ENCODE data around the gene ECPAS.
"Not testable (repeated sequence)": the region's sequence is repeated elsewhere in the genome, so short reads cannot be mapped to it uniquely, and the experiment has no call there.

ECPAS gene, protein sequence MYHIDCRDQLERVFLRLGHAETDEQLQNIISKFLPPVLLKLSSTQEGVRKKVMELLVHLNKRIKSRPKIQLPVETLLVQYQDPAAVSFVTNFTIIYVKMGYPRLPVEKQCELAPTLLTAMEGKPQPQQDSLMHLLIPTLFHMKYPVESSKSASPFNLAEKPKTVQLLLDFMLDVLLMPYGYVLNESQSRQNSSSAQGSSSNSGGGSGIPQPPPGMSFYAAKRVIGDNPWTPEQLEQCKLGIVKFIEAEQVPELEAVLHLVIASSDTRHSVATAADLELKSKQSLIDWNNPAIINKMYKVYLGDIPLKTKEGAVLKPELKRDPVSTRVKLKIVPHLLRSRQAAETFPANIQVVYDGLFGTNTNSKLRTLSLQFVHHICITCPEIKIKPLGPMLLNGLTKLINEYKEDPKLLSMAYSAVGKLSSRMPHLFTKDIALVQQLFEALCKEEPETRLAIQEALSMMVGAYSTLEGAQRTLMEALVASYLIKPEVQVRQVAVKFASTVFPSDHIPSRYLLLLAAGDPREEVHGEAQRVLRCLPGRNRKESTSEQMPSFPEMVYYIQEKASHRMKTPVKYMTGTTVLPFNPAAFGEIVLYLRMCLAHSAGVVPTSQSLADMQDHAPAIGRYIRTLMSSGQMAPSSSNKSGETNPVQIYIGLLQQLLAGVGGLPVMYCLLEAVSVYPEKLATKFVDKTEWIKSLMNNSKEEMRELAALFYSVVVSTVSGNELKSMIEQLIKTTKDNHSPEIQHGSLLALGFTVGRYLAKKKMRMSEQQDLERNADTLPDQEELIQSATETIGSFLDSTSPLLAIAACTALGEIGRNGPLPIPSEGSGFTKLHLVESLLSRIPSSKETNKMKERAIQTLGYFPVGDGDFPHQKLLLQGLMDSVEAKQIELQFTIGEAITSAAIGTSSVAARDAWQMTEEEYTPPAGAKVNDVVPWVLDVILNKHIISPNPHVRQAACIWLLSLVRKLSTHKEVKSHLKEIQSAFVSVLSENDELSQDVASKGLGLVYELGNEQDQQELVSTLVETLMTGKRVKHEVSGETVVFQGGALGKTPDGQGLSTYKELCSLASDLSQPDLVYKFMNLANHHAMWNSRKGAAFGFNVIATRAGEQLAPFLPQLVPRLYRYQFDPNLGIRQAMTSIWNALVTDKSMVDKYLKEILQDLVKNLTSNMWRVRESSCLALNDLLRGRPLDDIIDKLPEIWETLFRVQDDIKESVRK (N-terminal part only)

DNA sequence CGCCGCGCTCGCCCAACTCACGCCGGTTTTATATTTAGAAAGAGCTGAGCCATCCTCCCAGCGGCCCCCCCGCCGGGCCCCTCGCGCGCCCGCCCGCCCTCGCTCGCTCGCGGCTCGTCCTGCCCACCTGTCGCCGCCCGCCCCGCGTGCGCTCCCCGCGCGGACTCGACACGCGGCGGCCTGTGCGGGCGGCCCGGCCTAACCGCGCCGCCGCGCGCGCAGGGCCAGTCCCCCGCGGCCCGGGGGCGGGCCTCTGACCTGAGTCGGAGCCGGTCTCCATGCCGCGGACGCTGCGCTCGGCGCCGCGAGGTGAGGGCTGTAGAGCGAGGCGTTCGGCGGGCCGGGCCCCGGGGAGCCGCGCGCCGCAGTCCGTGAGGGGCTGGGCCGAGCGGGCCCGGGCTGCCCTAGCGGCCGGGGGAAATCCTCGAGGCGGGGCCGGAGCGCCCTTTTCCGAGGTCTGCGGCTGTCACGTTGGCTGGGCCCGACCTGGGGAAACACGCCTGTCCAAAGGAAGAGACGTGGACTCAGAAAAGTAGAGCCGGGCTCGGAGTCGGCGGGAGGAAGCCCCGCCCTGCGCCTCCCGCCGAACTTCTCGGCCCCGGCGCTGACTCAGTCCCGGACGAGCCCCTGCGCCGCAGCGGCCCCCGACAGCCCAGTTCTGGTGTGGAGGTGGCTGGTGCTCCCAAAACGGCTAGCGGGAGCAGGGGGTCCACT lies at the start of gene ECPAS:
Gene ECPAS, minus strand, starts transcription at position 526 of the 714 bp plus-strand sequence. CDS start 11,465 bp downstream, outside the sequence.
- FAIRE-seq, result no peak

DNA sequence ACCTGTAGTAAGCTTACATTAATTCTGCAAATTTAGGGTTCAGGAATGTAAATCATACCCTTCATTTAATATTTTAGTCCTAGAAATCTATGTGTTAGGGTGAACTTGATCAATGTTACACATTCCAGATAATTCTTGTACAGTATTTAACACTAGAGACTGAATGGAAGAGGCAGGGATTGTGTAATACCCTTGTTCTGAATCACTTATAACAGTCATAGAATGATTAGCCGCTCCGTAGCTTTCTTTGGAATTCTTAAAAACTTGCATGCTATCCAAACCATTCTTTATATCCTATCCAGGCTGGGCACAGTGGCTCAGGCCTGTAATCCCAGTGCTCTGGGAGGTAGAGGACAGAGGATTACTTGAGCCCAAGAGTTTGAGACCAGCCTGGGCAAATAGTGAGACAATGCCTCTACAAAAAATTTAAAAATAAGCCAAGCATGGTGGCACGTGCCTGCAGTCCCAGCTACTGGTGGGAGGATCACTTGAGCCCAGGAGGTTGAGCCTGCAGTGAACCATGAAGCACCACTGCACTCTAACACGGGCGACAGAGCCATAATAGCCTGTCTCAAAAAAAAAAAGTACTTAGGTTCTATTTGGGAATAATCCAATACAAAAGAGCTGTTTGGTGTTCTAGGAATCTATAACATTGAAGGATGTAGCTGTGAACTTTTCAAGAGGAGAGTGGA lies 49.1 kb upstream of the ECPAS start:
- no peak for FAIRE-seq

DNA sequence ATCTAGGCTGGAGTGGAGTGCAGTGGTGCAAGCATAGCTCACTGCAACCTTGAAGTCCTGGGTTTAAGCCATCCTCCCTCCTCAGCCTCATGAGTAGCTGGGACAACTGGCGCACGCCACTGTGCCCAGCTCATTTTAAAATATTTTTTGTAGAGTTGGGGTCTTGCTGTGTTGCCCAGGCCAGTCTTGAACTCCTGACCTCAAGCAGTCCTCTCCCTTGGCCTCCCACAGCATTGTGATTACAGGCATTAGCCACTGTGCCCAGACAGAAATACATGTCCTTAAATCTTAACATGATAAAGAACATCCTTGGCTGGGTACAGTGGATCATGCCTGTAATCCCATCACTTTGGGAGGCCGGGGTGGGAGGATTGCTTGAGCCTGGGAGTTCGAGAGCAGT lies 47.5 kb upstream of the ECPAS start:
- no peak for FAIRE-seq

DNA sequence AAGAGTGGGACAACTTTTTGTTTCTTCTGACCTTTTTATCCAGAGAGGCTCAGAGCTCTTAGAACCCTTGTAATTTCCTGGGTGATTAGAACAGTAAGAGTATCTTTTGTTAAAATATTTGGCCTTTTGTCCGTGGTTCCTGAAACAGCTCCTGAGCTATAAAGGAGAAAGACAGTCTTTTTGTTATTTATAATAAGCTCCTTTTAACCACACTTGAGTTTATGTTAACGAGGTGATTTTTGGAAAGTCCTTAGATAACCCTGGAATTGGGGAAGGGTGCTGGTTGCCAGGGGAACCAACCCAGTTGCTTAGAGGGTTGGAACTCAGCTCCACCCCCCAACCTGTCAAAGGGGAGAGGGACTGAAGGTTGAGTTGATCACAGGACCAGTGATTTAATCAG lies 45.6 kb upstream of the ECPAS start:
- FAIRE-seq, result no peak

DNA sequence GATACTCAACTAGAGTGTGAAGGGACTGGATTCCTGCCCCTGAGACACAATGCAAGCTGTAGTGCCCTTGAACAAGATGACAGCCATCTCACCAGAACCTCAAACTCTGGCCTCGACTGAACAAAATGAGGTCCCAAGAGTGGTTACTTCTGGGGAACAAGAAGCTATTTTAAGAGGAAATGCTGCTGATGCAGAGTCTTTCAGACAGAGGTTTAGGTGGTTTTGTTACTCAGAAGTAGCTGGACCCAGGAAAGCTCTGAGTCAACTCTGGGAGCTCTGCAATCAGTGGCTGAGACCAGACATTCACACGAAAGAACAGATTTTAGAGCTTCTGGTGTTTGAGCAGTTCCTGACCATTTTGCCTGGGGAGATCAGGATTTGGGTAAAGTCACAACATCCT lies 43.2 kb upstream of the ECPAS start:
- FAIRE-seq, result no peak

DNA sequence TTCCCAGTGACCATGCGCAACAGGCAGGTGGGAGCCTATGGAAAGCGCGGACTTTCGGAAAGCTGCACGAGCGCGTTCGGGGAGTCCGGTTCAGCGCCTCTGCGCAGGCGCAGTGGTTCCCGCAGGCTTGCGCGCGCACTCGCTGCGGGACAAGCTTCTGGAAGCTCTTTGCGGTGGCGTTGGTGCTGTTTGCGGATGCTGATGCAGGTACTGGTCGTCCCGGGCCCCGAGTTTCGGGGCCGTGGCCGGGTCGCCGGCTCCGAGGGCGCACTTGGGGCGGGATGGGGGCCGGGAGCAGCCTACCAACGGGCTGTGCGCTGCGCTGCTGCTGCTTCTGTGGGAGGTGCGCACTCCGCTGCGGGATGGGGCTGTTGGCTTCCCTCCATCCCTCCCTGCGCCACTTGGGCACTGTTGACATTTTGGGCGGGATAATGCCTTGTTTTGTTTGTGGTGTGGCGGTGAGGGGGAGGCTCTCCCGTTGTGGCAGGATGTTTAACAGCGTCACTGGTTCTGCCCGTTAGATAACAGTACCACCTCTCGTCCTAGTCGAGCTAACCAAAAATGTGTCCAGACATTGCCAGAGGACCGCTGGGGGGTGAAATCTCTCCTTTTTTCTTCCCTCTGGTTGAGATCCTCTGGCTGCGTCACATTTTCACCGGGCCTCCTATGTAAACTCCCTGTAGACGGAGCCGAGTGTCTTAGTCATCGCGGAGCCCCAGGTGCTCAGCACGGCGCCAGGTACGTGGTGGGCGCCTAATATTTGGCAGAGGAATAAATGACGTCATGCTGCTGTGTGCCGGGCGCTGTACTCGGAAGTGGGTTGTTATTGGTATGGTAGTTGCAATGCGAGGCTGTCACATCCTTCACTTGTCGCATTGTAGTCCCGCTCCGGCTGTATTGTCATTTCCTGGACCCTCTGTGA lies 41.1 kb upstream of the ECPAS start, which contains the start of gene ZNF483:
Gene ZNF483, plus strand, starts transcription at position 124 of the 922 bp plus-strand sequence. CDS start 2,217 bp downstream, outside the sequence.
- FAIRE-seq, result no peak

DNA sequence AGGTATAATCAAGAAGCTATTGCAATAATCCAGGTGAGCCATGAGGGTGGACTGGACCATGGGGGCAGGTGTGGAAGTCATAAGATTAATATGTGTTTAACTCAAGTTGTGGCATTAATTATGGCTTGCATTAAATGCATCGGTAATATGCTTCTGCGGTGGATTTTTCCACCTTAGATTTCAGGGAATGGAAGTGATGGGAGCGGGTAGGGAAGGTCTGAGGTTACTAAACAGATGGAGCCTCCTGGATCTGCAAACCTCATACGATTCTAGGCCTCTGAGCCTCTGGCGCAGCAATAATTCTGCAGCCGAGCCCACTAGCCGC lies 40.5 kb upstream of the ECPAS start:
- no peak for FAIRE-seq

DNA sequence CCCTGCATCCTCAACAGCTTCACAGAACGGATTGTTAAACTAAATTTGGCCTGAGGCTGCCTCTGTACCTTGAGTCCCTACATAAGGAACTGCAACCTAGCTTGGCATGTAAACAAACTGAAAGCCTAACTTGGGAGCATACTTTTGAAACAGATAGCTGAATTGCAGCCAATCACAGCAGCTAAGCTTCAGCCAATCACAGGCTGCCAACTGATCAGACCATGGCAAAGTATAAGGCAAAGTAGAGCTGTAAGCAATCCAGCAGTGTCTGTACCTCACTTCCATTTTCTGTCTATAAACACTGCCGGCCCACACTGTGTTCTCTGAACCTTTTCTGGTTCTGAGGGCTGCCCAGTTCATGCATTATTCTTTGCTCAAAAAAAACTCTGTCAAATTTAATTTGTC lies 31.9 kb upstream of the ECPAS start:
- no peak for FAIRE-seq

DNA sequence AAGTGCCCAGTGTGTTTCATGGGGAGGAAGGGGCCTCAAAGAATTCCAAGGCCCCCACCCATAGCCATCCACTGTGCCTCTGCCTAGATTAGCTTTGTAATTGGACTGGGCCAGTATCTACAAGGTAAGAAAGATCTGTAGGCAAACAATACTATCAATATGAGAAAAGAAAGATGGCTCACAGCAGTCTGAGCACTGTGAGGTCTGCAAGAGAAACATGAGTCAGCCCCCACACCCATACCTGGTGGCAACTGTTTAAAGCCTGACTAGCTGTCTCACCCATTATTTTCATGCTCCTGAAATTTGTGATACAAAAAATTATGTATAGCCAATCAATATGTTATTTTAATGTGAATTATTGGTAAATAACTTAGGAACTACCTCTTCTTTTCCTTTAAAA lies 30.8 kb upstream of the ECPAS start:
- no peak for FAIRE-seq

DNA sequence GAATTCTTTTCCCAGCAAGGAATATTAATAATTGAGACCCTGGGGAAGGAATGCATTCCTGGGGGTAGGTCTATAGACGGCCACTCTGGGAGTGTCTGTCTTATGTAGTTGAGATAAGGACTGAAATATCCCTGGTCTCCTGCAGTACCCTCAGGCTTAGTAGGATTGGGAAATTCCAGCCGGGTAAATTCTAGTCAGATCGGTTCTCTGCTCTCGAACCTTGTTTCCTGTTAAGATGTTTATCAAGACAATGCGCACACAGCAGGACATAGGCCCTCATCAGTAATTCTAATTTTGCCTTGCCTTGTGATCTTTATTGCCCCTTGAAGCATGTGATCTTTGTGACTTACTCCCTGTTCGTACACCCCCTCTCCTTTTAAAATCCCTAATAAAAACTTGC lies 27.4 kb upstream of the ECPAS start:
- FAIRE-seq, result not testable (repeated sequence)

DNA sequence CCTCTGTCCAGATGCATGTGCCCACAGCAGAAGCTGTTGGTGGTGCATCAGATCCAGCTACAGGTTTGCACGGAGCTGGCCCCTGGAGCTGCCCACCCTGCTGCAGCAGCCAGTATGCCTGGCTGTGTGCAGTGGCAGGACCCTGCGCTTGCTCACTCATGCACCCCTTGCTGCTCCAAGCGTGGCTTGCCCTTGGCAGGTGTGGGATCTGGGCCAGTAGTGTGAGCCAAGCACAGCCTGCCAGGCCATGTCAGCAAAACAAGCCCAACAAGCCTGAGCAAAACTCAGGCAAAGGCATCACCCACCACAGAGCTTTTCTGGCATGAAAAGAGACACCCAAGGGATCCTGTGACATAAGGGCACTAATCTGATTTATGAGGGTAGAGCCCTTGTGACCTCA lies 18.3 kb upstream of the ECPAS start:
- no peak for FAIRE-seq

DNA sequence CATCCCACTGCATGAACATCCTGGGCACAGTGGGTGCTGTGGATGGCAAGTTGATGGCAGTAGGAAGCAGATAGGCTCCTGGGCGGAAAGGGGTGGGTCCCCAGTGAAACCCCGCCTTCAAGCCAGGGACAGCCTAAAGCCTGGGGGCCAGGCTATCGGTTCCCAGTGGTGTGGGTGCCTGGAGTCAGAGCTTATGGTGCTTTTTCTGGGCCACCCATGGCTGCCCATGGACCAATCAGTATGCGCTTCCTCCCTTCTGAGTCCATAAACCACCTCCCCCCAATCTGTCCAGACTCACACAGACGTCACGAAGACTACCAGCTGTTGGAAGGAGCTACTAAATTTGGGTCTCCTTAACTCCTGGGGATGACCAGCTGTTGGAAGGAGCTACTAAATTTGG lies 17.5 kb upstream of the ECPAS start:
- FAIRE-seq, result no peak

DNA sequence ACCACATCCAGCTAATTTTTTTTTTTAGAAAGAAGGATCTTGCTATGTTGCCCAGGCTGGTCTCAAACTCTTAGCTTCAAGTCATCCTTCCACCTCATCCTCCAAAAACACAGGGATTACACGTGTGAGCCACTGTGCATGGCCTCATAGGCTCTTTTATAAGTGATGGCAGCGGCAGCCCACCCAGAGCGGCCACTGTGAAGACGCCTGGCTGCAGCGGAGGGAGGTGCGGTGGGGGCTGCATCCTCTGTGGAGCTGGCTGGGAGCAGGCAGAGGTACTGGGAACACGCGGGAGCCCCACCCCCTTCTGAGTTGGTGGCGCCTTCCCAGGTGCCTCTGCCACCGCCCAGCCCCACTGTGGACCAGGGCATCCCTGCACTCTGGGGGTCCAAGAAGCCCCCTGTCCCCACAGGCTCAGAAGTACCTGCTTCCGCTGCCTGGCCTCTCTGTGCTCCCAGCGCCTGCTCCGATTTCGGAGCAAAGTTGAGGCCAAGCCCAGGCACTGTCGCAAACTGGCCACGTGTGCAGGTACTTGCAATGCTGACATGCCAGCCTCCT lies 16.9 kb upstream of the ECPAS start:
- no peak for FAIRE-seq

DNA sequence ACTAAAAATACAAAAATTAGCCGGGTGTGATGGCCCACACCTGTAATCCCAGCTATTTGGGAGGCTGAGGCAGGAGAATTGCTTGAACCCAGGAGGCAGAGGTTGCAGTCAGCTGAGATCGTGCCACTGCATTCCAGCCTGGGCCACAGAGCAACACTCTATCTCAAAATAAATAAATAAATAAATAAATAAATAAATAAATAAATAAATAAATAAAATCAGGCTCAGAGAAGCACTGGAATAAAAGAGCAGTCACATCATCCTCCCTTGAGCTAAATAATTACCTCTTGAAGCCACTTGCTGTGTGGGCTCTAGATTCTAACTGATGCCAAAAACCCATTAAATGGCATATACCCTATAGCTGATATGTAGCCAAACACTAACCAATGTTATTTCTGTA lies 13.0 kb upstream of the ECPAS start:
- not testable (repeated sequence) for FAIRE-seq

DNA sequence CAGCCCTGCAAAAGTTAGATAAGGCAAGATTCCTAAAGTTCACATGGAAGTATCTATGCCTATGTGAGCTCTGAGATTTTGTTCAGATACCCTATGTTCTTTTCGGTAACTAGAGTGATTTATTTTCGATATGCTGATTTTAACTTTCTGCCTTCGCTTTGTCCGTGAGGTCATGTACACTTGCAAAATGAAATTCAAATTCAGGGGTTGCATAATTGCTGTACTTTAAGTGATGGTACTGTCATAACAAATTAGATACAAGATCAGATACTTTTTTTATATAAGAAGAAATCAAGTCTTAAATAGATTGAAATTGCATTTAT lies 350 bp upstream of the ECPAS start:
- no peak for FAIRE-seq

DNA sequence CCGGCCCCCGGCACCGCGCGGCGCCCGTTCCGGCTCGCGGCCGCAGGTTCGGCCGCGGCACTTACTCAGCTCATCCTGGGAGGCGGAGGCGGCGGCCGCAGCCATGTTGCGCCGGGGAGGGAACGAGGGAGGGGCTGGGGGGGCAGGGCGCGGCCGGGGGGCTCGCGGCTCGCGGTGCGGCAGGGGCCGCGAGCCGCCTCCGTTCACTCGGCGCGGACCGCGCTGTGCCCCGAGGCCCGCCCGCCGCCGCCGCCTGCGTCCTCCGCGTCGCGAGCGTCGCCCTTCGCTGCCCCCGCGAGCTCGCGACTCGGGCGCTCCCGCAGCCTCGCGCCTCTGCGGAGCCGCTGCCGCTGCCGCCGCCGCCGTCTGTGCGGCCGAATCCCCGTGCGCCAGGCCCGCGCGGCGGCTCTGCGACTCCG lies 735 bp downstream of the ECPAS start:
- FAIRE-seq, result no peak

DNA sequence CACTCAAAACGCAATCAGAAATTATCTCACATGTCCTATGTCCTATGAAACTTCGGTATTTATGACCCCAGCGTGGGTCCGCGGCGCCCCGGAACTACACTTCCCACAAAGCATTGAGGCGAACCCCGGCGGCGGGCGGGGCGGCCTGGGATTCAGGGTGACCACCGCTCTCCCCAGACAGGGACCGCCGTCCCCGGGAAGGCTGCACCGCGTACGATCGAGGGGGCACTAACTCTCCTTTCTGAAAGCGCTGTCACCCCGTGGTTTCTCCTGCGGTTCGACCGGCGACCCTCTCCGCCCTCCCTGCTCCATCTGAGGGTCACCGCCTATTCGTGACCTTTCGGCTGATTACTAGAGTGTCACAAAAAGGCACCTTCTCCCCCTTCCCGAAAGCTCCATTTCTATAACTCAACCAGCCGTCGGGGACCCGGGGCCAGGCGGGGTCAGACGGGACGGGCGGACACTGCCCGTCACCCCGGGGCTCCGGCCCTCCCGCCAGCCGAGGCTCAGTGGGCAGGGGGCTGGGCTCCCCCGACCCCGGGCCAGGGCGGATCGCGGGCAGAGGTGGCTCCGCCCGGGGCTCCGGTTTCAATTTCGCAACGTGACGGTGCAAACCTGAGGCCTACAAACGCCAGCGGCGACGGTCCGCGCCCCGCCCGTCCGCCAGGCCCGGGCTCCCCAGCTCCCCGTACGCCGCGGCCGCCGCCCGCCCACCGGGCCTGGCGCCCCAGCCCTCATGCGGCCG lies 1.3 kb downstream of the ECPAS start:
- no peak for FAIRE-seq

DNA sequence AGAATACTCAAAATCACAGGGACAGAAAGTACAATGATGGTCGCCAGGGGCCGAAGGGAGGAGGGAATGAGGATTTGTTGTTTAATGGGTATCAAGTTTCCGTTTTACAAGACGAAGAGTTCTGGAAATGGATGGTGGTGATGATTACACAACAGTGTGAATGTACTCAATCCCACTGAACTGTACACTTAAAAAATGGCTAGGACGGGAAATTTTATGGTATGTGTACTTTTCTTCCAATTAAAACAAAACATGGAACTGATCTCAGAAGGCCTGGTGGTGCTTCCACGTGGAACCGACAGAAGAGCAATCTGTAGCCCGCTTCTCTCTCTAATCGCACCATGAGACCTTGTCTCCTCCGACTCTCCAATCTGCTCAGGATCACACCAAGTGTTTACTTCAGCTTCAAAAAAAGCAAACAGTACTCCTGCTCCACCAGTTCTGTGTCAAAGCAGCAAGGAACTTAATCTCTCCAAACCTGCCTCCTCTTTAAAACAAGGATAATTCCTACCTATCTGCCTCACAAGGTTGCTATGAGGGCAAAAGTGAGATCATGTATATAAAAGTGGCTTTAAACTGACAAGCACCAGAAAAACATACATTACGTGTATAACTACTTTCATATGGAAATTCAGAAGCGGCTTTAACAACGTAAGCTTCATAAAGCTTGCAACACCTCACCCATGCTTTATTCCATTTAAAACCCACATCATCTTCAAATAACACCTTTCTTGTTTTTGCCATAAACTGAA lies 2.1 kb downstream of the ECPAS start:
- FAIRE-seq, result no peak

DNA sequence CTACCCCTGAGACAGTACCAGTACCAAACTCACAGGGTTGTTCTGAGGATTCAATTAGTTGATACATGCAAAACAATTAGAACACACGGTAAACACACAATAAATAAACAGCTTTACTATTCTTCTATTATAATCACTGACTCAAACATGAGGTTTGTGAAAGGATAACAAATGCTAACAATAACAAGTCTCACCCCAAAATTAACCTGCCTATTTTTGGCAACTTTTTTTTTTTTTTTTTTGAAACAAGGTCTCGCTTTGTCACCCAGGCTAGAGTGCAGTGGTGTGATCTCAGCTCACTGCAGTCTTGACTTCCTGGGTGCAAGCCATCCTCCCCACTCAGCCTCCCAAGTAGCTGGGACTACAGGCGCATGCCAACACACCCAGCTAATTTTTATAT lies 6.5 kb downstream of the ECPAS start:
- FAIRE-seq, result no peak
